SK-N-MC (cell line): ENCODE results near the gene GID4.

Source experiments
- DNase-seq: peaks from one replicate; pipeline ENCODE4 v3.0.0-alpha.2; 2011; ENCODE audit warnings: low read depth, low spot score
- H3K27ac ChIP-seq: fragments of 200-600 bp; sonication (generic); 2 replicates; pipeline ENCODE4 v1.5.1; 2016; ENCODE audit warnings: mixed run types
- H3K36me3 ChIP-seq: fragments of 200-600 bp; sonication (generic); 2 replicates; pipeline ENCODE4 v1.6.1; 2017; ENCODE audit warnings: antibody characterized with exemption, low read length, mixed read lengths; ENCODE audit not compliant: insufficient read depth
- H3K4me3 ChIP-seq: fragments of 200-600 bp; sonication (generic); 2 replicates; pipeline ENCODE4 v1.5.1; 2016
- H3K9ac ChIP-seq: fragments of 200-600 bp; sonication (generic); 2 replicates; pipeline ENCODE4 v1.8.0; 2017; ENCODE audit warnings: mixed run types, mixed read lengths; ENCODE audit not compliant: insufficient read length
- H3K9me3 ChIP-seq: fragments of 200-600 bp; sonication (generic); 2 replicates; pipeline ENCODE4 v1.6.1; 2017; ENCODE audit warnings: low read depth, mild to moderate bottlenecking, antibody characterized with exemption, low read length, moderate library complexity, mixed read lengths
- EZH2 ChIP-seq: fragments of 200-600 bp; sonication (generic); IDR thresholded peaks from one replicate; pipeline ENCODE4 v1.6.1; 2017; ENCODE audit warnings: antibody characterized with exemption
- FOXP2 ChIP-seq: optimal IDR thresholded peaks from 2 replicates; pipeline ENCODE3; 2011; ENCODE audit warnings: mild to moderate bottlenecking, moderate library complexity; ENCODE audit not compliant: insufficient read depth; ENCODE audit errors: extremely low read length, control extremely low read depth
- POLR2AphosphoS5 ChIP-seq: IDR thresholded peaks from 2 replicates; pipeline ENCODE4 v1.6.1; 2012; ENCODE audit warnings: mild to moderate bottlenecking, low read depth, low read length, borderline replicate concordance

Gene GID4

DNA sequence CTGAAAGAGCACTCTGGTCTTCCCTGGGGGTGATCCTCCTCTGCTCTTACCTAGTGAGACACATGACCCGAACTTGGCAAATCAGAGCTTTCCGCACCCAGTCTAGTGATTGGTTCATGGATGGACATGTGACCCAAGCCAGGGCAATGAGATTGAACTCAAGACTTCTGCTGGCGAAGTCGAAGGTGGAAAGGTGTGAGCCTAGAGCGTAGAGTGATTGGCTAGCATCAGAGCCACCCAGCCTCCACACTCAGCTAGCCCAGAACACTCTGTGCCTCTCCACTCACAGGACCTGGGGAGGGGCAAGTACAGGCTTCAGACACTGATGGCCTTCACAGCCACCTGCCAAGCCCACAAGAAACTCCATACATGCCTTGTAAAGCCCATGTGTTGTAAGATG, 17.8 kb upstream of the GID4 start:
- Histone ChIP-seq H3K9ac (no peak overlapping the region), H3K36me3 (no peaks in the 10 kb centered on the region)

GRCh38 chr17:18025241-18025944, 13.8 kb upstream of the GID4 start:
- DNase-seq: no peak
- H3K9ac ChIP-seq: no peak overlapping the region
- no peaks in the 10 kb centered on the region for H3K36me3 ChIP-seq
- H3K4me3 ChIP-seq: no peak overlapping the region
- TF ChIP-seq POLR2AphosphoS5 (no peak), FOXP2 (no peak), EZH2 (no peak)
- no peak overlapping the region for H3K27ac ChIP-seq
- no peaks in the 10 kb centered on the region for H3K9me3 ChIP-seq

More for the DNA sequence above, 17.8 kb upstream of the GID4 start:
- TF ChIP-seq EZH2 (no peak), POLR2AphosphoS5 (no peak), FOXP2 (no peak)
- Histone ChIP-seq H3K27ac (no peak overlapping the region), H3K9me3 (no peaks in the 10 kb centered on the region), H3K4me3 (no peak overlapping the region)
- DNase-seq: no peak

DNA sequence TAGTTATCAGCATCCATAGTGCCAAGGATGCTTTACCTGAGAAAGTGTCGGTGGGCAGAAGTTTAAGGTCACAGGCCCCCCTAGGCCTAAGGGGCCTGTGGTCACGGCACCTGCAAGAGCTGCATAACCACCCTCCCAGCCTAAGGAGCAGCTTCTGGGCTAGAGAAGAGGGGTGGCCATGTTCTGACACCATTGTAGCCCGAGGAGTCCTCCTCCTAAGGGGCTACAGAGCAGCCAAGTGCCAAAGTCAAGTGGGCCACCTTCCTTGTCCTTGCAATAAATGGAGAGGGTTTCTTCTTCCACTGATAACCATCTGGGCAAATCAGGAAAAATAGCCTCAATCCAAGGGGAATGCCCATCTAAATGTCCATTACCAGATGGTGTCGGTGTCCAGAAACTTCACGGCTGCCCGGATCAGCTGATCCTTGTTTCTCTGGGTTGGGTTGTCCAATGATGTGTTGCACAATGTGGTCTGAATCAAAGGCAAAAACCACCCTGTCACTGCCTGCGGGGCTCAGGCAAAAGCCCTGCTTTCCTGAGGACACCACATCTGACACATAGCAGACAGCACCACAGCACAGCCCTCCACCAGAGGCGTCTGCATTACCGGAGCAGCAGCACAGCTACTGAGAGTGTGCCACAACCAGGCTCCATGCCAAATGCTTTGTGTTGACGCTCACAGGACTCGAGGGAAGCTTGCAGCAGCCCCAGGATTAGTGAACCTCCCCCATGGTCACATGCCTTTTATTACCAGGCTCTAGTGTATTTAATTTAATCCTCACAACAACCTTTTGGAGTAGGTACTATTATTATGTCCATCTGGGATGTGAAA, 13.0 kb upstream of the GID4 start:
- Histone ChIP-seq H3K4me3 (no peak overlapping the region), H3K9me3 (no peaks in the 10 kb centered on the region), H3K27ac (no peak overlapping the region), H3K36me3 (no peaks in the 10 kb centered on the region), H3K9ac (no peak overlapping the region)
- TF ChIP-seq FOXP2 (no peak), POLR2AphosphoS5 (no peak), EZH2 (no peak)
- DNase-seq: no peak

DNA sequence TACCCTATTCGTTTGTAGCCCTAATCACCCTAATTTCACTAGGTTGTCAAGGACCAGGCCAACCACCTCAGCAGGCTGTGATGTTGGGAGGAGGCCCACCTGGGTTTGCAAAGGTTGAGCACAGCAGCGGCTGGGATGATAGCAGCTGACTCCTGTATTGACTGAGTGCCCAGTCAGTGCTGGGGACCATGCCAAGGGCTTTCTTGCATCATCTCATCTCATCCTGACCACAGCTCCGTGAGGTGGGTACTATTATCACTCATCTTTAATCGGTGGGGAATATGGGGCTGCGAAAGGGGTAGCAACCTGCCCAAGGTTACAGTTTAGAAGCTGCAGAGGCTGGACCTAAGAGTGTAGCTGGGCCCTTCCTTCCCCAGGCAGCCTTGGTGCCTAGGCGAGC, 11.9 kb upstream of the GID4 start:
- DNase-seq: no peak
- Histone ChIP-seq H3K9me3 (no peaks in the 10 kb centered on the region), H3K27ac (no peak overlapping the region), H3K36me3 (no peaks in the 10 kb centered on the region), H3K9ac (no peak overlapping the region), H3K4me3 (no peak overlapping the region)
- TF ChIP-seq FOXP2 (no peak), EZH2 (no peak), POLR2AphosphoS5 (no peak)

DNA sequence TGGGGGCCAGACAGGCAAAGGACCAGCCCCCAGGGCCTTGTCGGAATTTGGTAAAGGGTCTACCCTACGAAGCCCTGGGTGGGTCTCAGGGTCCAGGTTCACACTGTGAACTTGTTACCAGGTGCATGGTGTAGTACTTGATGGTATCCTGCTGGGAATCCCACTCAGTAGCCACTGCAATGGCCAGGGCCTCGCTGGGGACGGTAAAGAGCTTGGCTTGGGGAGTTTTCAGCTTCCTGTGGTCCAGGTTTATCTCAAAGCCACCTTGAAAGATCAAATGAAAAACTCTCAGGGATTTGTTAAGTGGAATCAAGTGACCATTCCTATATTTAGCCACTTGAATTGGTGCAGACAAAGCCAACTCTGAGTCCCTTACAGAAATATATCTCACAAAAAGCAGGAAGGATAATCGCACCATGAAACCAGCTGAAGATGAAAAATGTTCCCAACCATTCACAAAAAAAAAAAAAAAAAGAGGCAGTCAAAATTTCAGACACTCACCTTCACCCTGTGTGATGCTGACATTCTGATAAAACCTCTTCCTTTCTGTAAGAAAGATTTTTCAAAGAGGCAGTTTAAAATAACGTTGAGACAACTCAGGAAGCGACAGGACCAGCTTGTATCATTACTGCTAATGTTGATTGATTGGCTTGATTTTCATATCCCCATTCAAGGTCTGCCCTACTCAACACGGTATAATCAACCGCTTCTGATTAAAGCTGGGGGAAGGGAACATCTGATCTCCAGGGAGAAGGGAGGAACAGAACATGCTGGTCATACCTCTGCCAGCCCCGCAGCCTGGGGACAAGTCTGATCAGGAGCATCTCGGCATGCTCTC, 10.9 kb upstream of the GID4 start:
- Histone ChIP-seq H3K4me3 (no peak overlapping the region), H3K9ac (no peak overlapping the region), H3K36me3 (no peaks in the 10 kb centered on the region), H3K27ac (peak overlapping the region; percentile 50), H3K9me3 (no peaks in the 10 kb centered on the region)
- no peak for DNase-seq
- no peak for TF ChIP-seq FOXP2
- no peak for TF ChIP-seq EZH2
- no peak for TF ChIP-seq POLR2AphosphoS5

- Histone ChIP-seq H3K36me3 (no peaks in the 10 kb centered on the region), H3K9me3 (no peaks in the 10 kb centered on the region), H3K4me3 (peak overlapping the region; percentile 28; the same call in 1 of the 2 replicates), H3K27ac (peak overlapping the region; percentile 50), H3K9ac (no peak overlapping the region)
- no peak for DNase-seq
- TF ChIP-seq POLR2AphosphoS5 (no peak), EZH2 (no peak), FOXP2 (no peak)
These were observed 10.2 kb upstream of the GID4 start for GRCh38 chr17:18028952-18029540.

- Histone ChIP-seq H3K9me3 (no peaks in the 10 kb centered on the region), H3K36me3 (no peaks in the 10 kb centered on the region), H3K9ac (no peak overlapping the region), H3K4me3 (no peak overlapping the region), H3K27ac (no peak overlapping the region)
- DNase-seq: no peak
- TF ChIP-seq POLR2AphosphoS5 (no peak), EZH2 (no peak), FOXP2 (no peak)
These were observed 7.3 kb upstream of the GID4 start for GRCh38 chr17:18031955-18032354.
